DOHH2 (cell line): ENCODE measurements around the gene EXOSC3.

Source experiments
- H3F3A ChIP-seq: fragments of 200-600 bp; sonication (generic), shearing (Covaris generic); 2 replicates; pipeline ENCODE4 v1.6.0; 2016; ENCODE audit warnings: antibody characterized with exemption, mild to moderate bottlenecking; ENCODE audit not compliant: control insufficient read depth, insufficient read depth
- H3K27ac ChIP-seq: fragments of 200-600 bp; sonication (generic); 2 replicates; pipeline ENCODE4 v1.5.1; 2014; ENCODE audit warnings: low read depth, mild to moderate bottlenecking, low read length, moderate library complexity
- H3K27me3 ChIP-seq: fragments of 200-600 bp; sonication (generic); 2 replicates; pipeline ENCODE4 v1.6.1; 2014; ENCODE audit warnings: mild to moderate bottlenecking, low read length, mixed read lengths; ENCODE audit not compliant: control insufficient read depth
- H3K36me3 ChIP-seq: fragments of 200-600 bp; sonication (generic); 2 replicates; pipeline ENCODE4 v1.6.1; 2014; ENCODE audit warnings: mild to moderate bottlenecking, low read length, moderate library complexity, mixed read lengths; ENCODE audit not compliant: control insufficient read depth
- H3K4me1 ChIP-seq: fragments of 200-600 bp; sonication (generic); 2 replicates; pipeline ENCODE4 v1.6.1; 2014; ENCODE audit warnings: mild to moderate bottlenecking, low read length, mixed read lengths; ENCODE audit not compliant: control insufficient read depth
- H3K4me2 ChIP-seq: fragments of 200-600 bp; sonication (generic); 2 replicates; pipeline ENCODE4 v1.6.0; 2014; ENCODE audit warnings: mild to moderate bottlenecking, low read length, moderate library complexity
- H3K4me3 ChIP-seq: fragments of 200-600 bp; sonication (generic); 2 replicates; pipeline ENCODE4 v1.5.1; 2014; ENCODE audit warnings: mild to moderate bottlenecking, low read length, mixed read lengths
- H3K79me2 ChIP-seq: fragments of 200-600 bp; sonication (generic); 2 replicates; pipeline ENCODE4 v1.6.1; 2014; ENCODE audit warnings: mild to moderate bottlenecking, low read length, mixed read lengths; ENCODE audit not compliant: control insufficient read depth
- H3K9me2 ChIP-seq: fragments of 200-600 bp; sonication (generic); replicated peaks from 2 replicates; pipeline ENCODE4 v1.6.1; 2014; ENCODE audit warnings: mild to moderate bottlenecking, low read length, mixed read lengths; ENCODE audit not compliant: control insufficient read depth
- H3K9me3 ChIP-seq: fragments of 200-600 bp; sonication (generic); 2 replicates; pipeline ENCODE4 v1.6.1; 2014; ENCODE audit warnings: antibody characterized with exemption, low read length, mixed read lengths; ENCODE audit not compliant: control insufficient read depth, insufficient read depth
- H4K20me1 ChIP-seq: fragments of 200-600 bp; sonication (generic); 2 replicates; pipeline ENCODE4 v1.6.0; 2014; ENCODE audit warnings: low read depth, mild to moderate bottlenecking, antibody characterized with exemption, low read length, moderate library complexity; ENCODE audit not compliant: control insufficient read depth, insufficient read depth
- CTCF ChIP-seq: fragments of 200-600 bp; sonication (generic); IDR thresholded peaks from one replicate; pipeline ENCODE4 v1.5.1; 2014; ENCODE audit warnings: antibody characterized with exemption, mild to moderate bottlenecking, low read depth, low read length; ENCODE audit not compliant: poor library complexity, severe bottlenecking
- EZH2phosphoT487 ChIP-seq: fragments of 200-600 bp; sonication (generic); IDR thresholded peaks from 2 replicates; pipeline ENCODE4 v1.6.1; 2017; ENCODE audit warnings: borderline replicate concordance, mild to moderate bottlenecking, antibody characterized with exemption, low read length, moderate library complexity, mixed read lengths

The EXOSC3 gene

GRCh38 chr9:37792122-37792521 lies 7.3 kb upstream of the EXOSC3 start:
- no peak overlapping the region for H3K4me3 ChIP-seq
- TF ChIP-seq EZH2phosphoT487 (no peak), CTCF (no peak)
- H3K4me1 ChIP-seq = no peaks in the 10 kb centered on the region
- H4K20me1 ChIP-seq = no peaks in the 10 kb centered on the region
- no peaks in the 10 kb centered on the region for H3F3A ChIP-seq
- no peak overlapping the region for H3K27ac ChIP-seq
- peaks cover 3% of the 10 kb centered on the region; the same call in 1 of the 2 replicates for H3K27me3 ChIP-seq
- H3K4me2 ChIP-seq = no peak overlapping the region
- no peaks in the 10 kb centered on the region for H3K79me2 ChIP-seq
- no peaks in the 10 kb centered on the region for H3K36me3 ChIP-seq
- no peaks in the 10 kb centered on the region for H3K9me3 ChIP-seq
- H3K9me2 ChIP-seq = no peaks in the 10 kb centered on the region

GRCh38 chr9:37790096-37790495 lies 5.2 kb upstream of the EXOSC3 start:
- Histone ChIP-seq H3K27me3 (peaks cover 3% of the 10 kb centered on the region; the same call in 1 of the 2 replicates), H4K20me1 (no peaks in the 10 kb centered on the region), H3K4me3 (no peak overlapping the region), H3K4me2 (no peak overlapping the region), H3K36me3 (no peaks in the 10 kb centered on the region), H3F3A (no peaks in the 10 kb centered on the region), H3K4me1 (peaks cover 5% of the 10 kb centered on the region), H3K9me2 (no peaks in the 10 kb centered on the region), H3K27ac (no peak overlapping the region), H3K9me3 (no peaks in the 10 kb centered on the region), H3K79me2 (peaks cover 3% of the 10 kb centered on the region)
- TF ChIP-seq CTCF (no peak), EZH2phosphoT487 (no peak)

- Histone ChIP-seq H3K9me2 (no peaks in the 10 kb centered on the region), H3F3A (no peaks in the 10 kb centered on the region), H3K9me3 (no peaks in the 10 kb centered on the region), H3K79me2 (peaks cover 20% of the 10 kb centered on the region), H3K4me2 (no peak overlapping the region), H3K27ac (no peak overlapping the region), H3K4me3 (no peak overlapping the region), H3K27me3 (no peaks in the 10 kb centered on the region), H3K36me3 (peaks cover 13% of the 10 kb centered on the region), H3K4me1 (peaks cover 11% of the 10 kb centered on the region), H4K20me1 (peaks cover under 1% of the 10 kb centered on the region; the same call in 1 of the 2 replicates)
- TF ChIP-seq CTCF = no peak
- no peak for TF ChIP-seq EZH2phosphoT487
Observed at GRCh38 chr9:37788332-37788731, 3.5 kb upstream of the EXOSC3 start.
